NCI-H2227 treated with DMSO at 0.1 percent for 48 hours (cell line): ENCODE results near the gene CENPS.
"Not testable (repeated sequence)": the region's sequence is repeated elsewhere in the genome, so short reads cannot be mapped to it uniquely, and the experiment has no call there.

Experiments used
- DNase-seq: peaks from one replicate; lab custom pipeline; 2025; lab: John Stamatoyannopoulos, UW

Gene CENPS

DNA sequence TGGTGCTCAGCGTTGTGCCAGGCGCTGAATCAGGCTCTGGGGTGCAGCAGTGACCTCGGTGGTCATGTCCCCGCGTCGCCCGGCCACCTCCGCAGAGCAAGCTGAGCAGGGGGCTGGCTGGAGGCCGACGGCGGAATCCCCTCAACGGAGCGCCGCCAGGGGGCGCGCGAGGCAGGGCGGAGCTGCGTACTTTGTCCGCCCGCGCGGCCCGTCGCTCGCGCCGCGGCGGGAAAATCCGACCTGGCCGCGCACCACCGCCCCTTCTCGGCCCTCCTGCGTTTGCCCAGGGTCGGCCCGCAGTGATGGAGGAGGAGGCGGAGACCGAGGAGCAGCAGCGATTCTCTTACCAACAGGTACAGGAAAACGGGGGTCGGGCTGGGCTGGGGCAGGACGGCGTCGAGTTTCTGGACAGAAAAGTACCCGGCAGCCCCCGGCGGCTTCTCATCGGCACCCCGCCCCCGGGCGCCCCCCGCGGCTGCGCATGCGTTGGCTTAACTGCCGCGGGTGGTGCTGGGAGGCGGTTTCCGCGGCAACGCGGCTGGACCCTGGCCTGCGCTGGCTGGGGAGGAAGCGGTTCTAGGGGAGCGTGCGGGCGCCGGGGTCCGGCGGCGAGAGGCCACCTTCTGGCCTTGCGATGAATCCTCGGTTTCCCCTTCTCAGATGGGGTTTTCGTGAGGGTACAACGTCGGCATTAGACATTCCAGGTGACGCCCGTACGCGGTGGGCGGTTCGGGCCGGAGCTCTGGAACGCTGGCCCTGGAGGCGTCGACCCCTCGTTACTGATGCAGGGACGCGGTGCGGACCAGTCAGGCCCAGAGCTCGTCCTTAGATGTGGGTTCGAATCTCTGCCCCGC is at the start of gene CENPS:
Gene CENPS, plus strand, starts transcription at position 218 of the 854 bp plus-strand sequence. Its CDS starts 85 bp downstream, at position 303.
- DNase-seq, result peak; percentile 94

DNA sequence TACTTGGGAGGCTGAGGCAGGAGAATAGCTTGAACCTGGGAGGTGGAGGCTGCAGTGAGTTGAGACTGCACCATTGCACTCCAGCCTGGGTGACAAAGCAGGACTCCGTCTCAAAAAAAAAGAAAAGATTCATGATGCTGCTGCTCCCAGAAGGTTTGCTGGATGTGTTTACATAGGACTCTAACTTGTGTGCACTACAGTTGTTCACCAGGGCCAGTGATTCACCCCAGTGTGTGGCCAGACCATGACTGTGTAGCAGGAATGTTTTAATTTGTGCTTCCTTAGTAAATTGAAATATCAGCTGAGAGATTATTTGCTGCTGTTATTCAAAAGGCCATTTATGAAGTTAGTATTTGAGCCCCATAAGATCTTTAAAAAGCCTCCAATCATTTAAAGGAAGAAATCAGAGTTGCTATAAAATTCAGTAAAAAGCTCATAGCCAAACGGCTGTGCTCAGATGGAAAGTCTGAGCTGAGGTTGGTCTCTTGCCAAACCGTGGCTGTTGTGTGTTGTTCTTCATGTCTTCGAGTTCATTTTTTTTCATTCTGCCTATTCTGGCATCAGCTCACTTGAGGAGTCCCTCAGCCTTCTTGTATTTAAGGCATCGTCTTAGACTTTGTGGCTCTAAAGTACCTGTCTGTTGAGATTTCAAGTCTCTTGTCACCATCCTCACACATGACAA is 49.5 kb upstream of the CENPS start:
- DNase-seq, result no peak

DNA sequence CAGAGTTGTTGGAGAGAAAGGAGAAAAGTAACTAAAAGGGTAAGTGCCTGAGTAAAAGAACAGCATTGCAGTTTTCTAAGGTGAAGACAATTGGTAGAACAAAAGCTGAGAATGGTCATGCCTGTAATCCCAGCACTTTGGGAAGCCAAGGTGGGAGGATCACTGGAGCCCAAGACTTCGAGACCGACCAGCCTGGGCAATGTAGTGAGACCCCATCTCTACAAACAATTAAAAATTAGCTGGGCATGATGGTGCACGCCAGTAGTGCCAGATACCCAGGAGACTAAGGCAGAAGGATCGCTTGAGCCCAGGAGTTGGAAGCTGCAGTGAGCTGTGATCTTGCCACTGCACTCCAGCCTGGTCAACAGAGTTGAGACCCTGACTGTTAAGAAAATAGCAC is 46.6 kb upstream of the CENPS start:
- DNase-seq, result no peak

DNA sequence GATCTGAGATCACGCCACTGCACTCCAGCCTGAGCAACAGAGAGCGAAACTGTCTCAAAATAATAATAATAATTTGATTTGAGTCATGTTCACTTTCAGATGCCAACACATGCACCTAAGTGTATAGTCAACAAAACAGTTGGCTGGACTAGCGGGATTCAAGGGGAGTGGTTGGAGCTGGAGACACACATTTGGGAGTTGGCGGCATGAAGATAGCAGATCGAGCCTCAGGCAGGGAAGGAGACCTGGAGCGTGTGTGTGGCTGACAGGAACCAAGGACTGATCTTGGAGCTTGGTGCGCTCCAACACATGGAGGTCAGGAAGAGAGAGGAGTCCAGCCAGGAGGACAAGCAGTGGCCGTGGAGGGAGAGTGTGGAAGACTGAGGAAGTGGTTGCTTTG is 46.0 kb upstream of the CENPS start:
- no peak for DNase-seq

DNA sequence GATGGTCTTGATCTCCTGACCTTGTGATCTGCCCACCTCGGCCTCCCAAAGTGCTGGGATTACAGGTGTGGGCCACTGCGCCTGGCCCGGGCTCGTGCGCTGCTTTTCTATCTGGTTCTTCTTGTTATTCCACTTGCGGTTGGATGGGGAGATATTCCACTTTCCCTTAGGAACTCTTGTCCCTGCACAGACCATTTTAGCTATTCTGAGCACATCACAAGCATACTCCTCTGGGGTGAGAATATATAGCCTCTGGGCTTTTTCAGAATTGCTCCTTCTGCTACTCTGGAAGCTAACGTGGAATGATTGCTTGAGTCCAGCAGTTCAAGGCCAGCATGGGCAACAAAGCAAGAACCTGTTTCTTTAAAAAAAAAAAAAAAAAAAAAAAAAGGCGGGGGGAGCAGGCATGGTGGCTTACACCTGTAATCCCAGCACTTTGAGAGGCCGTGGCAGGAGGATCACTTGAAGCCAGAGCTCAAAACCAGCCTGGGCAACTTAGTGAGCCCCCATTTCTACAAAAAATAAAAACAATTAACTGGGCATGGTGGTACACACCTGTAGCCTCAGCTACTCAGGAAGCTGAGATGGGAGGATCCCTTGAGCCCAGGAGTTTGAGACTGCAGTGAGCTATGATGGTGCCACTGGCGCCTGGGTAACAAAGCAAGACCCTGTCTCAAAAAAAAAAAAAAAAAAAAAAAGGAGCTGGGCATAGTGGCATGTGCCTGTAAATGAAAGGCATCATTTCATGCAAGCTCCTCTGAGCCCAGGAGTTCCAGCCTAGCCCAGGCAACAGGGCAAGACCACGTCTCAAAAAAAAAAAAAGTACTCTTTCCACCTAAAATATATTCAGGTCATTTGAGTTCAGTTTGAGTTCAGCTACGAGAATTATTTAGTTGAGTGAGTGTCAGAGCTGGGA is 43.2 kb upstream of the CENPS start:
- DNase-seq, result no peak

DNA sequence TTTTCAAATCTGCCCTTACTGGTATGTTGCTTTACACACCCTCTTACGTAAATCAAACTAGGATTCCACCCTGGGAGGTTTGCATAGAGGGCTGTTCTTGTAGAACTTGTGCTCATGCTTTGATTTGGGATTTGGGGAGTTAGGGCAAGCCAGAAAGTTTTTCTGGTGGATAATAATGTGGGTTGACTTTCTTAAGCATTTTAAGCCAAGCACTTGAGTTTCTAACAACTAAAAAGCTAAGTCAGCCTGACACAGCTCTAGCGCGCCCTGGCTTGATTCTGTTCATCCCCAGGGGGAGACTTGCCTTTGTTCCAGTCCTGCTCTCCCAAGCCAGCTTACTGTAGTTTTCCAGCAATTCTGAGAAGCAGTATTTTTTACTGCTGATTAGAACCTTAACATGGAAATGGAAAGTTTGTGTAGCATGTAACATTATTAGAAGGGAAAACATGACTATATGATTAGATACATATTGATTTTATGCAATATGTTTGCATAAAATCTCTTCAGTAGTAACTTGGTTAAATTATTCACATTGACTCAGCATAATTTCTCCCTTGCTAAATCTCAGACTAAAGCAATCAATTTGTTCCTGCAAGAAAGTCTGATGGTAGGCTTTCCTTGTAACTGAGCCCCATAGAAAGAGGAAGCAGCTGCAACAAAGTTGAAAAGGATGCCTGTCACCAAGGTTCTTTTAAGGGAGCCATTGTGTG is 42.4 kb upstream of the CENPS start:
- DNase-seq, result peak; percentile 46

DNA sequence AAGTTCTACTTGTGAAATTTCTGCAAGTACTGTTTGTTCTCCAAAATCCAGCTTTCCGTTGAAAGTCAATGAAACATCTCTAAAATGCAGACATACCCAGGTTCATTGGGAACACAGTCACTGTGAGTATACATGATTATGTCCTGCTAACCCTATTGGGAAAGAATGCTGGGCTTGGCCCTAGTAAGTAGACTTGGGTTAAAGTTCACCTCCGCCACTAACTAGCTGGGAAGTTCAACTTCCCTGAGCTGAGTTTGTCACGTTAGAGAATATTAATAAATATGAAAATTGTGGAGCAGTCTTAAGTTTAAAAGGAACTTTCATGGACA is 41.9 kb upstream of the CENPS start:
- no peak for DNase-seq

DNA sequence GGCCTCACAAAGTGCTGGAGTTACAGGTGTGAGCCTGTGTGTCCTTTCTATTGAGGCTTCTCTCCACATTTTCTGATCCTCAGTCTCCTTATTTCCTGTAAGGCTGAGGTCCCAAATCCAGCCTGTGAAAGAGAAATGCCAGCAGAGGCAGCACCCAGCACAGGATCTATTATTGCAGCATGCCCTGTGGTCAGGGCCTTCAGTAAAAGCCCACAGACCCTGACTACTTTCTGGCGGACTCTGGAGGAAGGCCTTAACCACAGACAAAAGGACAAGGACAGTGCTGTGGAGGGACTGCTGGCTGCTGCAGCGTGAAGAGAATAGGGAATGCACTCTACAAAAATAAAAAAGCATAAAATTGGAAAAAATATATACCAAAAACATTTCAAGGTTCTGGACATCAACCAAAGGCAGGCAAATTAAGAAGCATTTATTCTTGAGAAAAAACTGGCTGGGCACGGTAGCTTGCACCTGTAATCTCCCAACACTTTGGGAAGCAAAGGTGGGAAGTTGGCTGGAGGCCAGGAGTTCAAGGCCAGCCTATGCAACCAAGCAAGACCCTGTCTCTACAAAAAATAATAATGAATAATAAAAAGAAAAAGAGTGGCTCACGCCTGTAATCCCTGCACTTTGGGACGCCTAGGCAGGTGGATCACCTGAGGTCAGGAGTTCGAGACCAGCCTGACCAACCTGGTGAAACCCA is 40.8 kb upstream of the CENPS start:
- no peak for DNase-seq

DNA sequence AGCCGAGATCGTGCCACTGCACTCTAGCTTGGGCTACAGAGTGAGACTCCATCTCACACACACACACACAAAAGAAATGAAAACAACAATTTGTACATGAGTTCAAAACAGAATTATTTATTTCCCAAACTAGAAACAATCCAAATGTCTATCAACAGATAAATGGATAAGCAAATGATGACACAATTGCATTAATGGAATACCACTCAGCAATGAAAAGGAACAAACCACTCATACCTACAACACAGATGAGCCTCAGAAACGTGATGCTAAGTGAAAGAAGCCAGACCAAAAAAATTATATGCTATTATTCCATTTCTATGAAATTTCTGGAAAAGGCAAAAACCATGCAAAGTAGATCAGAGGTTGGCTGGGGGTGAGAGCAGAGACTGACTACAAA is 33.4 kb upstream of the CENPS start:
- no peak for DNase-seq

DNA sequence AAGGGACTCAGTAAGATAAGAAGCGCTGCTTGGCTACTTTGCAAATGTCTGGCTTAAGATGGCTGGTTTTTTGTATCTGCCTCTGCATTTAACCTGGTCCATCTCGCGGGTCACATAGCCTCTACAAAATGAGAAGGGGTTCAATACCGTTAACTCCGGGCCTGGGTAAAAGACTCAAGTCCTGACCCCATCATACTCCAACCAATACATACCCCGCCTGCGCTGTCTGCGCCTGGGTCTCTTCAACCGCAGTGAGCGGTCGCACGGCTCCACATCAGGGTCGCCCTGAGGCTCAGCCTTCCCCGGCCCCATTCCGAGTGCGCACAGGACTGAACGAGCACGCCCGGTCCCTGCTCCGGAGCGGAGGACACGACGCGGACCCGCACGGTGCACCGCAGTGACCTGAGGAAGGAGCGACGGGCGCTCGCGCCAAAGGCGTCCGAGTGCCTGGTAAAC is 31.9 kb upstream of the CENPS start:
- DNase-seq, result no peak

DNA sequence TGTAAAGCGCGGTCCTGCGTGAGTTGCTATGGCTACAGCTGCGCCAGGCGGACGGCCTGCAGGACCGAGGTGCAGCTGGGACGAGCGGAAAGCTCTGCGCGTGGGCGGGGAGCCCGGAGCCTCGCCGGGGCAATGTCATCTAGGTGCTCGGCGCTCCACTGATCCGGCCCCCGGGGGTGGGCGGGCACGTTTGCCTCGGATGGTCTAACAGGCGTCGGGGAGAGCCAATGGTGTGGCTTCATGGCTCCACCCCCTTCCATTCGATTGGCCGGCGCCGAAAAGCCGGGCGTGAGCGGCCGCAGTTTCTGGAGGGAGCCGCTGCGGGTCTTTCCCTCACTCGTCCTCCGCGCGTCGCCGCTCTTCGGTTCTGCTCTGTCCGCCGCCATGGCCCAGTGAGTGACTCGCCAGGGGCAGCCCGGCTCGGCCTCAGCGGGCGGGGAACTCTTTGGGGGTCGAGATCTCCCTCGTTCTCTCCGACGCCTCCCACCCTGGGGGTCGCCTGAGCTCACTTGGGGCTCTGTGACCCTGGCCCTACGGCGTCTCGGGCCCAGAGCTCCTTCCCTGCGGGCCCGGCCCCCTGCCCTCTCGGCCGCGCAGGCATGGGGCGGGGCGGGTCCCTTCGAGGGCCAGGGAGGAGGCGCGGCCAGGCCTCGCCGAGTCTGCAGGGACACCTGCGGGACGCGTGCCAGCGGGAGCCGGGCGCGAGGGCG is 31.3 kb upstream of the CENPS start, which contains the start of gene PGD:
Gene PGD, plus strand, starts transcription at position 331 of the 710 bp plus-strand sequence. Its CDS starts 54 bp downstream, at position 385.
- peak; percentile 97 for DNase-seq

DNA sequence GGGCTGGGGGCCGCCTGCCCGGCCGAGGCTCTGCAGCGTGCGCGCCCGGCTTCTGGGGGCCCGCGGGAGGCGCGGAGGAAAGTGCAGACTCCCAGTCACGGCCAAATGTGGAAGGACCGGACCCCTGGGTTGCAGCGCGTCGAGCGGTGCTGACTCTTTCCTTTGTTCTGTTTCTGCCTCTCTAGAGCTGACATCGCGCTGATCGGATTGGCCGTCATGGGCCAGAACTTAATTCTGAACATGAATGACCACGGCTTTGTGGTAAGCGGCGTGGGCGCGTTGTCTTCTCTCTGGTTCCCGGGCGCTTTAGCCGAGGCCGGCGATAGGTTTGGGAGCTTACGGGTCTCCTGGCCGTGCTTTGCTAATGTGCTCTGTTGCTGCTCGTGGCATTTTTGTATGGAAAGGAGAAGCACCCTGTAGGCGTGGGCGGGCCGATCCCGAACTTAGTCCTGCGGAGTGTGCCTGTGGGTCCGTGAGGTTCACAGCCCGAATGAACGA is 30.7 kb upstream of the CENPS start:
- DNase-seq, result peak; percentile 70

DNA sequence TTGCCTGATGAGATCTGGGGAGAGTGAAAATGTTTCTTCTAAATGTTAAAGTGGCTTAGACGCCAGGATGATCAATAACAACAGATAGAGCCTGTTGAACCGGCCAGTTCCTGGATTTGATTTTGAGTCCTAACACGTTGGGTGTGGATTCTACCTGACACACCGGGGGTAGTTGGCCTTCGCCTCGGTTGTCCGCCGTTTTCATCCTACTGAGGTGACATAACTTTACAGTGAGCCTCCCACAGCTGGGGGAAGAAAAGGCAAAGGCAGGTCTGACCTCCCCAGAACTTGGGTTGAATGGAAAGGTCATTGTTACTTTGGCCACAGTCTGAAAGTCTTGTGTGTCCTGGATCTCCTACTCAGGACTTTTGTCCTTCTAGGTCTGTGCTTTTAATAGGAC is 30.2 kb upstream of the CENPS start:
- DNase-seq, result no peak

DNA sequence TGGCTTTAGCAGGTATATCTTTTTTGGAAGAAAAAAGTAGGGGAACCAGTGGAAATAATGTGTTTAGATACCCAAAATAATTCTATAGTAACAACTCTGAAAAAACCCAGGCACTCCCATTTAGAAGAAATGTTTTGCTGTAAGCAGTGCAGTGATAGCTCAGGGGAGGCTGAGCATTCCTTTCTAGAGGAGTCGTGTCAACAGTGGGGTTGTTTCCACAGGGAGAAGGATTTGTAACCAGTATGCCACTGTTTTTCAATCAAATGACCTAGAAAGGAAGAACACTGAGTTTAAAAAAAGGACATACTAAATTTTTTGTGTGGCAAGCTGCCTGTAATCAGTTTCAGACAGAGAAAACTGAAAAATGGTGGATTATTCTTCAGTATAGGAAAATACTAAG is 29.0 kb upstream of the CENPS start:
- no peak for DNase-seq

DNA sequence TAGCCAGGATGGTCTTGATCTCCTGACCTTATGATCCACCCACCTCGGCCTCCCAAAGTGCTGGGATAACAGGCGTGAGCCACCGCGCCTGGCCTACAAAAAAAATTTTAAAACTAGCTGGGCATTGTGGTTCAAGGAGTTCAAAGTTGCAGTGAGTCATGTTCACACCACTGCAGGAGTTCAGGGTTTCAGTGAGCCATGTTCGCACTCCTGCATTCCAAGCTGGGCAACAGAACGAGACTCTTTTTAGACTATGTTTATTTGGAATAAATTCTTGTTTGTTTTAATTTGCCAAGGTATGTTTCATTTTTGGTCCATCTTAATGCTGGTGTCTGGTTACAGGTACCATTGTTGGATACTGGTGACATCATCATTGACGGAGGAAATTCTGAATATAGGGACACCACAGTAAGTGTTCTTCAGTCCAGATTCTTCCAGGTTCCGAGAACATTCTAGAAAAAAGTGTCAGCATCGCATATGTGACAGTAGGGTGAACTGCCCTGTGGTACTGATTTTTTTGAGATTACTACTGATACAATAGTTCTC is 27.4 kb upstream of the CENPS start:
- no peak for DNase-seq

DNA sequence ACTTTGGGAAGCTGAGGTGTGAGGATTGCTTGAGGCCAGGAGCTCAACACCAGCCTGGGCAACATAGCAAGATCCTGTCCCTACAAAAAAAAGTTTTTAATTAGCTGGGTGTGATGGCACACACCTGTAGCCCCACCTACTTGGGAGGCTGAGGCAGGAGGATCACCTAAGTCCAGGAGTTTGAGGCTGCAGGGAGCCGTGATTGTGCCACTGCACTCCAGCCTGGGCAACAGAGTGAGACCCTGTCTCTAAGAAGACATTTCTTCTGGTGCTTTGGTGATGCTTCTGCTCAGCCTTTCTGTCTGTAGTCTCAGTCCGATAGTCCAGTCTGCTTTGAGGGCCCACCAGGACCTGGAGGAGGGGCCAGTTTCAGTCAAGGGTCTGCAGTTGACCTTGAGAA is 23.0 kb upstream of the CENPS start:
- DNase-seq, result no peak

DNA sequence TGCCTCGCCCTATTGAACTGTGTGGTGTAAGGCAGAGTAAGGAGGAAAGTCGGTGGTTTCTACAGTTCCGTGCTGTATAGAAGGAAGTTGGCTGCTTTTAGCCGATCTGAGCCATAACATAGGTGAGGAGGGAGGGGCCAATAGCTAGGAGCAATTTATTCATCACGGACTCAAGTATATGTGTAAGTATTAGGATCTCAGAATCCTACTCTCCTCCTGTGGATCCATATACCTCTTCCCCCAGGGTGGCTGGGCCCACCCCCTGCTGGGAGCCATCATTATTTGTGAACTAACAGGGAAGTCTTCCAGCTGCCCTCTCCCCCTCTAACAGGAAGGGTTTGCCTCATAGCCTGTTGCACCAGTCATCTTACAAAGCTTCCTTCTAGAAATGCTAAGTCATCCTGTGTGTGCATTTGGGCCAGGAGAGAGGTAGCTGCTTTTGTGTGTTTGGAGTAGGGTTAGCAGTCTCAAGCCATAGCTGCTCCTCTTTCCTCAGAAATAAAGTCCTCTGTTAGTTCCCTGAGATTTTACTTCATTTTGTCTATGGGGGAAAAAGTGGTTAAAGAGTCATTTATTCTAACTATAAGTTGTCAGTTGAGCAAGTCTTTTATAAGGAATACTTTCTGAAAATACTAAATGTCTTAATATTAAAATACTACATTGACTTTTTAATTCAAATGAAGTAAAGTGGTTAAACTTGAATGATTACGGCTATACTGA is 14.9 kb upstream of the CENPS start:
- no peak for DNase-seq

DNA sequence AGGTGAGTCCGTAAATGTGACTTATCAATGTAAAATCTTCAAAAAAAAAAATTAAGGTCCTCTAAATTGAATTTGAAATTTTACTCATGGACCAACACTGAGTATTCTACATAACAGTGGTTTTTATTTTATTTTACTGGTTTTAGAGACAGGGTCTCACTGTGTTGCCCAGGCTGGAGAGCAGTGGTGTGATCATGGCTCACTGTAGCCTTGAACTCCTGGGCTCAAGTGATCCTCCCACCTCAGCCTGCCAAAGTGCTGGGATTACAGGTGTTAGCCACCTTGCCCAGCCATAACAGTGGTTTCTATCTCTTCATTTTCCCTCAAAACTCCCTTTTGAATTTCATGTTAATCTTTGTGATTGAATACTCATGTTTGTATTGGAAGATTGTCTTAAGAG is 14.3 kb upstream of the CENPS start:
- not testable (repeated sequence) for DNase-seq

DNA sequence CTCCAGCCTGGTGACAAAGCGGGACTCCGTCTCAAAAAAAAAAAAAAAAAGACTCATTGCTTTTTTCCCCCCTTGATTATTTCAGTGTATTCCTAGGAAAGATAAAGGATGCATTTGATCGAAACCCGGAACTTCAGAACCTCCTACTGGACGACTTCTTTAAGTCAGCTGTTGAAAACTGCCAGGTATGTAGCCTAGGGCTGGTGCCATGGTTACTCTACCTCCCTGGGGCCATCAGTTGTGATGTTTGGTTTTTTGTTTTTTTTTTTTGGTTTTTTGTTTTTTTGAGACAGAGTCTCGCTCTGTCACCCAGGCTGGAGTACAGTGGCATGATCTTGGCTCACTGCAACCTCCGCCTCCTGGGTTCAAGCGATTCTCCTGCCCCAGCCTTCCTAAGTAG is 11.5 kb upstream of the CENPS start:
- DNase-seq, result not testable (repeated sequence)
